ENCODE results near the gene ARL2. TPM values are rescaled to one million over a fixed set of nuclear protein-coding genes. Genes with fewer than 3 reads are reported as not detected.

ARL2 gene
- polyA plus RNA-seq, 1 donor (not counting 4 experiments of a cell fraction or from before 2014, with no cell fraction given): 77.8 TPM

DNA sequence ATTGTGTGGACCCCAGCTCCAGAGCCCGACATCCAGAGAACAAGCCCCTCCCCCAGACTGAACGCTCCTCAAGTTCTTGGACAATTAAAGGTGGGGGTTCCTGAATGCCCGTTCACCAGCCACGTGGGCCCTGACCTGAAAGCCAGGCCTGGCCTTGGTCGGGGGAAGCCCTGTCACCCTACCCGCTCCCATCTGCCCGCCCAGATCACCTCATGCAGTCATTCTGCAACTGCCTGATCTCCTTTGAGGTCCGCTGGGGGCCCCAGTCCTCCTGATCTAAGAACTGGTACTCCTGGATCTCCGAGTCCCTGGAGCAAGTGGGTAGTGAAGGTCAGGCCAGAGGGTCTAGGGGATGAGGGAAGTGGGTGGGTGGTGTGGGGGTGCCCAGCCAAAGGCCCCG is 53.5 kb downstream of the ARL2 start:
- Histone ChIP-seq H3K9ac (ENCODE audit: control insufficient read depth, extremely low read depth, insufficient read depth, low read length) (no peak overlapping the region), H2AFZ (ENCODE audit: control insufficient read depth, low read length) (no peak overlapping the region), H3K4me3 (ENCODE audit: control insufficient read depth in 2 of 3, extremely low read depth in 1 of 3, insufficient read depth in 2 of 3, low read depth in 1 of 3, low read length in 3 of 3) (no peak overlapping the region), H3K79me2 (ENCODE audit: control insufficient read depth, insufficient read depth, low read length) (no peaks in the 10 kb centered on the region), H3K36me3 (ENCODE audit: control insufficient read depth in 2 of 2, extremely low read depth in 1 of 2, insufficient read depth in 2 of 2, low read length in 2 of 2) (no peaks in the 10 kb centered on the region), H3K9me3 (ENCODE audit: control insufficient read depth, low read depth, low read length) (no peaks in the 10 kb centered on the region), H4K20me1 (ENCODE audit: control insufficient read depth, extremely low read depth, insufficient read depth, low read length) (no peaks in the 10 kb centered on the region), H3K27ac (ENCODE audit: control insufficient read depth, insufficient read depth, low read length) (no peak overlapping the region), H3K9me1 (ENCODE audit: control insufficient read depth, extremely low read depth, insufficient read depth, low read length) (no peaks in the 10 kb centered on the region), H3K4me2 (ENCODE audit: control insufficient read depth, extremely low read depth, insufficient read depth, low read depth, low read length) (no peak overlapping the region), H3K27me3 (ENCODE audit: control insufficient read depth, extremely low read depth, insufficient read depth, low read length) (no peaks in the 10 kb centered on the region), H3K4me1 (ENCODE audit: control insufficient read depth, extremely low read depth, insufficient read depth, low read length) (no peaks in the 10 kb centered on the region)
- DNase-seq (ENCODE audit: low read depth, low spot score) (no peak), FAIRE-seq (no peak)
- dilution Hi-C loops (cut with MboI; ENCODE audit: extremely low pct_ligation_motif_present, low sequenced_read_pairs): no loop called here
- TF ChIP-seq, protein P1, sequence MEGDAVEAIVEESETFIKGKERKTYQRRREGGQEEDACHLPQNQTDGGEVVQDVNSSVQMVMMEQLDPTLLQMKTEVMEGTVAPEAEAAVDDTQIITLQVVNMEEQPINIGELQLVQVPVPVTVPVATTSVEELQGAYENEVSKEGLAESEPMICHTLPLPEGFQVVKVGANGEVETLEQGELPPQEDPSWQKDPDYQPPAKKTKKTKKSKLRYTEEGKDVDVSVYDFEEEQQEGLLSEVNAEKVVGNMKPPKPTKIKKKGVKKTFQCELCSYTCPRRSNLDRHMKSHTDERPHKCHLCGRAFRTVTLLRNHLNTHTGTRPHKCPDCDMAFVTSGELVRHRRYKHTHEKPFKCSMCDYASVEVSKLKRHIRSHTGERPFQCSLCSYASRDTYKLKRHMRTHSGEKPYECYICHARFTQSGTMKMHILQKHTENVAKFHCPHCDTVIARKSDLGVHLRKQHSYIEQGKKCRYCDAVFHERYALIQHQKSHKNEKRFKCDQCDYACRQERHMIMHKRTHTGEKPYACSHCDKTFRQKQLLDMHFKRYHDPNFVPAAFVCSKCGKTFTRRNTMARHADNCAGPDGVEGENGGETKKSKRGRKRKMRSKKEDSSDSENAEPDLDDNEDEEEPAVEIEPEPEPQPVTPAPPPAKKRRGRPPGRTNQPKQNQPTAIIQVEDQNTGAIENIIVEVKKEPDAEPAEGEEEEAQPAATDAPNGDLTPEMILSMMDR (optimal IDR thresholded peaks at IDR 0.05 in 1 of 3, IDR thresholded peaks at IDR 0.05 in 1 of 3, conservative IDR thresholded peaks at IDR 0.05 in 1 of 3; ENCODE audit: extremely low read depth in 1 of 3, insufficient read depth in 2 of 3, low read length in 3 of 3): no peak
- no peak for TF ChIP-seq EZH2 (IDR thresholded peaks at IDR 0.05; ENCODE audit: low read length)

DNA sequence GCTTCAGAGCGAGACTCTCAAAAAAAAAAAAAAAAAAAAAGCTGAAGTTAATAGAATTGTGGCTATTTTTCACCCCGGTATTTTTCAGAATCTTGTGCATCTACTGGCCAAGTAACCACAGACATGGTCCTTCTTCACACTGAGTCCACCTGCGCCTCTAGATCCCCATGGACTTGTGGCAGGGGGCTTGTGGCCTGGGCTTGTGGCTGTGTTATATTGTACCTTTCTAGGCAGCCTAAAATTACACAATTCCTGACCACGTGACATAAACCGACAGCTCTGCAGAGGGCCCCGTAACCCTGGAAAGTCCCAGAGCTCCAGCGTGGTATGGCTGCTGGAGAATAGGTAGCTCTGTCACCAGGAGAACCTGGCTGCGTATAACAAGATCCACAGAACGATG is 55.3 kb downstream of the ARL2 start:
- H4K20me1 ChIP-seq (ENCODE audit: control insufficient read depth, extremely low read depth, insufficient read depth, low read length): no peaks in the 10 kb centered on the region
- TF ChIP-seq, protein P1 (optimal IDR thresholded peaks at IDR 0.05 in 1 of 3, IDR thresholded peaks at IDR 0.05 in 1 of 3, conservative IDR thresholded peaks at IDR 0.05 in 1 of 3; ENCODE audit: extremely low read depth in 1 of 3, insufficient read depth in 2 of 3, low read length in 3 of 3): no peak
- TF ChIP-seq EZH2 (IDR thresholded peaks at IDR 0.05; ENCODE audit: low read length): no peak
- dilution Hi-C loops (cut with MboI; ENCODE audit: extremely low pct_ligation_motif_present, low sequenced_read_pairs): no loop called here
- no peak overlapping the region for H2AFZ ChIP-seq (ENCODE audit: control insufficient read depth, low read length)
- H3K27ac ChIP-seq (ENCODE audit: control insufficient read depth, insufficient read depth, low read length): no peak overlapping the region
- DNase-seq (ENCODE audit: low read depth, low spot score) (no peak), FAIRE-seq (no peak)
- H3K36me3 ChIP-seq (ENCODE audit: control insufficient read depth in 2 of 2, extremely low read depth in 1 of 2, insufficient read depth in 2 of 2, low read length in 2 of 2): no peaks in the 10 kb centered on the region
- H3K4me1 ChIP-seq (ENCODE audit: control insufficient read depth, extremely low read depth, insufficient read depth, low read length): no peaks in the 10 kb centered on the region
- no peaks in the 10 kb centered on the region for H3K79me2 ChIP-seq (ENCODE audit: control insufficient read depth, insufficient read depth, low read length)
- H3K9me1 ChIP-seq (ENCODE audit: control insufficient read depth, extremely low read depth, insufficient read depth, low read length): no peaks in the 10 kb centered on the region
- no peaks in the 10 kb centered on the region for H3K9me3 ChIP-seq (ENCODE audit: control insufficient read depth, low read depth, low read length)
- H3K27me3 ChIP-seq (ENCODE audit: control insufficient read depth, extremely low read depth, insufficient read depth, low read length): no peaks in the 10 kb centered on the region
- no peak overlapping the region for H3K4me3 ChIP-seq (ENCODE audit: control insufficient read depth in 2 of 3, extremely low read depth in 1 of 3, insufficient read depth in 2 of 3, low read depth in 1 of 3, low read length in 3 of 3)
- H3K4me2 ChIP-seq (ENCODE audit: control insufficient read depth, extremely low read depth, insufficient read depth, low read depth, low read length): no peak overlapping the region
- H3K9ac ChIP-seq (ENCODE audit: control insufficient read depth, extremely low read depth, insufficient read depth, low read length): no peak overlapping the region

Small RNAs within 50 kb of the gene (small RNA-seq; reads per million reads assigned to genes)
- 0 reads per million in 3 experiments for gene MIR6879 (ENCODE audit: insufficient read length in 3 of 3, low read depth in 3 of 3, low replicate concordance in 1 of 3)
- 0 to 0.33 (median 0) reads per million in 3 experiments for gene SNX15 (ENCODE audit: insufficient read length in 3 of 3, low read depth in 3 of 3, low replicate concordance in 1 of 3)

Other genes starting within 250 kb of the ARL2 start
- 34.3 to 153 TPM (median 54.5 TPM) in 3 replicates for gene SF1, start 235.6 kb upstream of the ARL2 start, polyA plus RNA-seq
- gene MAP4K2, start 210.9 kb upstream of the ARL2 start, polyA plus RNA-seq: 6.7 to 12.5 TPM (median 10.7 TPM) in 3 replicates
- gene MEN1, start 203.6 kb upstream of the ARL2 start, polyA plus RNA-seq: 14.2 to 19.1 TPM (median 18.2 TPM) in 3 replicates
- 2.2 to 4.0 TPM (median 2.5 TPM) in 3 replicates for gene CDC42BPG, start 169.5 kb upstream of the ARL2 start, polyA plus RNA-seq
- 73.9 to 192 TPM (median 75.6 TPM) in 3 replicates for gene EHD1, start 135.5 kb upstream of the ARL2 start, polyA plus RNA-seq
- gene ATG2A, start 97.0 kb upstream of the ARL2 start, polyA plus RNA-seq: 2.4 to 5.7 TPM (median 4.5 TPM) in 3 replicates
- 13.7 to 20.6 TPM (median 16.4 TPM) in 3 replicates for gene PPP2R5B, start 89.5 kb upstream of the ARL2 start, polyA plus RNA-seq
- gene GPHA2, start 78.3 kb upstream of the ARL2 start, polyA plus RNA-seq: 0.08 TPM in 1 of 3 replicates, not detected in the others
- 0.09 TPM in 1 of 3 replicates, not detected in the others for gene MAJIN, start 42.1 kb upstream of the ARL2 start, polyA plus RNA-seq
- gene BATF2, start 17.2 kb upstream of the ARL2 start, polyA plus RNA-seq: 0.09 to 0.10 TPM (median 0.10 TPM) in 3 replicates
- 1.8 to 11.2 TPM (median 8.3 TPM) in 3 replicates for gene SNX15, start 13.3 kb downstream of the ARL2 start, polyA plus RNA-seq
- gene SAC3D1, start 27.1 kb downstream of the ARL2 start, polyA plus RNA-seq: 4.9 to 7.3 TPM (median 5.8 TPM) in 3 replicates
- gene NAALADL1, start 44.4 kb downstream of the ARL2 start, polyA plus RNA-seq: 1.9 to 3.2 TPM (median 2.3 TPM) in 3 replicates
- gene CDCA5, start 69.9 kb downstream of the ARL2 start, polyA plus RNA-seq: 1.9 to 10.4 TPM (median 8.0 TPM) in 3 replicates
- 15.0 to 28.3 TPM (median 18.6 TPM) in 3 replicates for gene ZFPL1, start 70.1 kb downstream of the ARL2 start, polyA plus RNA-seq
- 28.8 to 64.0 TPM (median 43.1 TPM) in 3 replicates for gene VPS51, start 82.1 kb downstream of the ARL2 start, polyA plus RNA-seq
- 9.7 to 12.6 TPM (median 10.7 TPM) in 3 replicates for gene TM7SF2, start 97.7 kb downstream of the ARL2 start, polyA plus RNA-seq
- gene ZNHIT2, start 103.5 kb downstream of the ARL2 start, polyA plus RNA-seq: 2.6 to 6.6 TPM (median 3.4 TPM) in 3 replicates
- gene FAU, start 108.0 kb downstream of the ARL2 start, polyA plus RNA-seq: 328 to 452 TPM (median 425 TPM) in 3 replicates
- 46.3 to 67.7 TPM (median 49.6 TPM) in 3 replicates for gene MRPL49, start 108.2 kb downstream of the ARL2 start, polyA plus RNA-seq
- gene SYVN1, start 120.4 kb downstream of the ARL2 start, polyA plus RNA-seq: 10.0 to 25.4 TPM (median 10.8 TPM) in 3 replicates
- not detected in 3 replicates for gene SPDYC, start 156.1 kb downstream of the ARL2 start, polyA plus RNA-seq
- gene CAPN1, start 167.8 kb downstream of the ARL2 start, polyA plus RNA-seq: 250 to 300 TPM (median 284 TPM) in 3 replicates
- 13.8 to 21.5 TPM (median 20.9 TPM) in 3 replicates for gene POLA2, start 247.8 kb downstream of the ARL2 start, polyA plus RNA-seq